Fibroblast of lung (primary cell): ENCODE measurements around the gene SSTR5. TPM values are rescaled to one million over a fixed set of nuclear protein-coding genes. Genes with fewer than 3 reads are reported as not detected.

Experiments used
- DNase-seq, 2 donors: peaks; one replicate each; pipeline versions ENCODE4 v3.0.0 to v3.0.0-alpha.2; 2010; ENCODE audit warnings: low read depth in 2 of 2
- H2AFZ ChIP-seq: 2 replicates; pipeline ENCODE4 v1.5.1; 2012; ENCODE audit warnings: low read length, control low read depth, inconsistent platforms
- H3K27ac ChIP-seq: 2 replicates; pipeline ENCODE4 v1.5.1; 2011; ENCODE audit warnings: low read length, control low read depth; ENCODE audit not compliant: insufficient read depth
- H3K27me3 ChIP-seq: 2 replicates; pipeline ENCODE4 v1.5.1; 2011; ENCODE audit warnings: mild to moderate bottlenecking, low read length; ENCODE audit not compliant: control insufficient read depth, insufficient read depth
- H3K36me3 ChIP-seq: 2 replicates; pipeline ENCODE4 v1.5.1; 2011; ENCODE audit warnings: low read length; ENCODE audit not compliant: control insufficient read depth, insufficient read depth
- H3K4me1 ChIP-seq: 2 replicates; pipeline ENCODE4 v1.5.1; 2011; ENCODE audit warnings: low read length; ENCODE audit not compliant: control insufficient read depth, insufficient read depth; ENCODE audit errors: extremely low read depth
- H3K4me2 ChIP-seq: 2 replicates; pipeline ENCODE4 v1.5.1; 2011; ENCODE audit warnings: low read length, control low read depth; ENCODE audit not compliant: insufficient read depth; ENCODE audit errors: extremely low read depth
- H3K4me3 ChIP-seq, 4 experiments: fragments of 200-600 bp in 1 of 4; sonication (generic) in 1 of 4; replicated peaks in 1 of 4; 2 replicates each; pipeline ENCODE4 v1.5.1; 2011 to 2016; ENCODE audit warnings: low read length in 4 of 4, low read depth in 3 of 4, mild to moderate bottlenecking in 3 of 4, control low read depth in 2 of 4, inconsistent platforms in 1 of 4, mixed read lengths in 1 of 4; ENCODE audit not compliant: insufficient read depth in 1 of 4; ENCODE audit errors: control extremely low read depth in 1 of 4
- H3K79me2 ChIP-seq: 2 replicates; pipeline ENCODE4 v1.5.1; 2012; ENCODE audit warnings: mild to moderate bottlenecking, low read length, inconsistent platforms; ENCODE audit not compliant: control insufficient read depth, insufficient read depth
- H3K9ac ChIP-seq: 2 replicates; pipeline ENCODE4 v1.5.1; 2011; ENCODE audit warnings: mild to moderate bottlenecking, low read length, control low read depth; ENCODE audit not compliant: insufficient read depth
- H3K9me3 ChIP-seq: 2 replicates; pipeline ENCODE4 v1.5.1; 2012; ENCODE audit warnings: low read depth, low read length; ENCODE audit not compliant: control insufficient read depth, insufficient read depth
- H4K20me1 ChIP-seq: 2 replicates; pipeline ENCODE4 v1.5.1; 2011; ENCODE audit warnings: low read length; ENCODE audit not compliant: control insufficient read depth, insufficient read depth; ENCODE audit errors: extremely low read depth
- EZH2 ChIP-seq: IDR thresholded peaks from 2 replicates; pipeline ENCODE4 v1.5.1; 2012; ENCODE audit warnings: low read length, control low read depth, mild to moderate bottlenecking; ENCODE audit errors: missing control alignments
- polyA plus RNA-seq, 2 donors: library from polyadenylated mRNA; depleted of rRNA in 1 of 2; stranded (reverse) in 1 of 2; unstranded in 1 of 2; fragments of >200 nt; gene quantifications; 2 replicates each; pipeline ENCODE4 v1.2.1, GENCODE V29; 2011 to 2012; ENCODE audit warnings: missing spikeins in 1 of 2
- total RNA-seq: library from RNA; depleted of rRNA; stranded (reverse); fragments of >200 nt; gene quantifications from 2 replicates; pipeline ENCODE4 v1.2.1, GENCODE V29; 2014
- TF ChIP-seq, protein P1 (sequence below), 2 donors: IDR thresholded peaks in 1 of 2; conservative IDR thresholded peaks in 1 of 2; 1 replicate in 1 of 2; 2 replicates in 1 of 2; pipeline ENCODE4 v1.5.1; 2011 to 2012; ENCODE audit warnings: low read length in 2 of 2, control low read depth in 1 of 2, inconsistent platforms in 1 of 2, low read depth in 1 of 2, mild to moderate bottlenecking in 1 of 2

The SSTR5 gene
- total and polyA plus RNA-seq, 2 donors (not counting 1 experiment from before 2014, with no cell fraction given): not detected

DNA sequence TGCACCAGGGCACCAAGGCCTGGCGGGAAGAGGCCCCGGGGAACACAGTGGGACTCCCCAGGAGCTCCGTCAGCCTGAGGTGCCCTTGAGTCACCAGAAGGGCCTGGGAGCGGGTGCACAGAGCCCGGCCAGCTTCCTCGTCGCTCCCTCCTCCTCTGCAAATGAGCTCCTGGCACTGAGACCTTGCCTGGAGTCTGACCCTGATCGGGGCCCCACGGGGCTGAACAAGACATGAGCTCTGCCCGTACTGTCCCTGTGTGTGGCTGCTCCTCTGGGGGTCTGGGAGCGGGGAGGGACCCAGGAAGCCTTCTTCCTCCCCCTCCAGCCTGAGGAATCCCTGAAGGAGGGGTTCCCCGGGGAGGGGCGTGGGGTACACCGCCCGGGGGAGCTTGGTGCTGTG lies 36.4 kb upstream of the SSTR5 start:
- Histone ChIP-seq H3K9ac (no peak overlapping the region), H3K4me2 (no peak overlapping the region), H3K36me3 (no peaks in the 10 kb centered on the region), H4K20me1 (no peaks in the 10 kb centered on the region), H3K27me3 (no peaks in the 10 kb centered on the region), H3K4me1 (no peaks in the 10 kb centered on the region), H3K79me2 (no peaks in the 10 kb centered on the region), H3K4me3 (no peak overlapping the region), H3K9me3 (no peaks in the 10 kb centered on the region), H3K27ac (no peak overlapping the region), H2AFZ (no peak overlapping the region)
- no peak for DNase-seq
- TF ChIP-seq, protein P1, sequence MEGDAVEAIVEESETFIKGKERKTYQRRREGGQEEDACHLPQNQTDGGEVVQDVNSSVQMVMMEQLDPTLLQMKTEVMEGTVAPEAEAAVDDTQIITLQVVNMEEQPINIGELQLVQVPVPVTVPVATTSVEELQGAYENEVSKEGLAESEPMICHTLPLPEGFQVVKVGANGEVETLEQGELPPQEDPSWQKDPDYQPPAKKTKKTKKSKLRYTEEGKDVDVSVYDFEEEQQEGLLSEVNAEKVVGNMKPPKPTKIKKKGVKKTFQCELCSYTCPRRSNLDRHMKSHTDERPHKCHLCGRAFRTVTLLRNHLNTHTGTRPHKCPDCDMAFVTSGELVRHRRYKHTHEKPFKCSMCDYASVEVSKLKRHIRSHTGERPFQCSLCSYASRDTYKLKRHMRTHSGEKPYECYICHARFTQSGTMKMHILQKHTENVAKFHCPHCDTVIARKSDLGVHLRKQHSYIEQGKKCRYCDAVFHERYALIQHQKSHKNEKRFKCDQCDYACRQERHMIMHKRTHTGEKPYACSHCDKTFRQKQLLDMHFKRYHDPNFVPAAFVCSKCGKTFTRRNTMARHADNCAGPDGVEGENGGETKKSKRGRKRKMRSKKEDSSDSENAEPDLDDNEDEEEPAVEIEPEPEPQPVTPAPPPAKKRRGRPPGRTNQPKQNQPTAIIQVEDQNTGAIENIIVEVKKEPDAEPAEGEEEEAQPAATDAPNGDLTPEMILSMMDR (conservative IDR thresholded peaks at IDR 0.05 in 1 of 2, IDR thresholded peaks at IDR 0.05 in 1 of 2; ENCODE audit: low read depth in 1 of 2, low read length in 2 of 2): no peak
- TF ChIP-seq EZH2: no peak

DNA sequence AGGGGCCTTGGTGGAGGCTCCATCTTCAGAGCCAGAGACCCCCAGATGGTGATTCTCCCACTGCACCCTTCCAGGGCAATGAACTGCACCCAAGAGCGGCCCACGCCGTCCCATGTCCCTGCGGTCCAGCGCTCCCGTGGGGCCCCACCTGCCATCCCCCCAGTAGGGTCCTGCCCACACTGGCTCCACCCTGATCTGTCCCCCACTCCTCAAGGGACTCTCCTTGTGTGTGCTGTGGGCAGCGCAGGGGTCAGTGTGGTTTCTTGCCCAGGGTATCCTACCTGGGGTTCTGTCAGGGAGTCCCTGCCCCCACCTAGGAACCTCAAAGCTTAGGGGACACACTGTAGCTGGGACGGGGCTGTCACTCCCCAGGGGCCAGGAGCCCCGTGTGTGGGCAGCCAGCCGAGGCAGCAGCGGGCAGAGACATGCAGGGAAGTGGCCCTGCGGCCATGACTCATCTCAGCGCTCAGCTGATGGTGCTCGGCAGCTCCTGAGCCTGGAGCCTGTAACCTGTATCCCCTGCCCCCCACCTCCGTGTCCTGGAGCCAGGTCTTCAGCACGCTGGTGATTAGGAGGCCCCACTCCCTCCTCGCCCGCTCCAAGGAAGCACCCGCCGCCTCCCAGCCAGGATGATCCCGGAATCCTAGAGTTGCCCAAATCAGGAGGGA lies 35.7 kb upstream of the SSTR5 start:
- Histone ChIP-seq H3K4me1 (no peaks in the 10 kb centered on the region), H3K4me3 (no peak overlapping the region), H3K9ac (no peak overlapping the region), H3K4me2 (no peak overlapping the region), H3K9me3 (no peaks in the 10 kb centered on the region), H4K20me1 (no peaks in the 10 kb centered on the region), H3K27me3 (no peaks in the 10 kb centered on the region), H3K79me2 (no peaks in the 10 kb centered on the region), H2AFZ (no peak overlapping the region), H3K27ac (no peak overlapping the region), H3K36me3 (no peaks in the 10 kb centered on the region)
- TF ChIP-seq EZH2: no peak
- TF ChIP-seq, protein P1 (conservative IDR thresholded peaks at IDR 0.05 in 1 of 2, IDR thresholded peaks at IDR 0.05 in 1 of 2; ENCODE audit: low read depth in 1 of 2, low read length in 2 of 2): no peak
- DNase-seq: peak in 1 of 2 donors; percentile 40

DNA sequence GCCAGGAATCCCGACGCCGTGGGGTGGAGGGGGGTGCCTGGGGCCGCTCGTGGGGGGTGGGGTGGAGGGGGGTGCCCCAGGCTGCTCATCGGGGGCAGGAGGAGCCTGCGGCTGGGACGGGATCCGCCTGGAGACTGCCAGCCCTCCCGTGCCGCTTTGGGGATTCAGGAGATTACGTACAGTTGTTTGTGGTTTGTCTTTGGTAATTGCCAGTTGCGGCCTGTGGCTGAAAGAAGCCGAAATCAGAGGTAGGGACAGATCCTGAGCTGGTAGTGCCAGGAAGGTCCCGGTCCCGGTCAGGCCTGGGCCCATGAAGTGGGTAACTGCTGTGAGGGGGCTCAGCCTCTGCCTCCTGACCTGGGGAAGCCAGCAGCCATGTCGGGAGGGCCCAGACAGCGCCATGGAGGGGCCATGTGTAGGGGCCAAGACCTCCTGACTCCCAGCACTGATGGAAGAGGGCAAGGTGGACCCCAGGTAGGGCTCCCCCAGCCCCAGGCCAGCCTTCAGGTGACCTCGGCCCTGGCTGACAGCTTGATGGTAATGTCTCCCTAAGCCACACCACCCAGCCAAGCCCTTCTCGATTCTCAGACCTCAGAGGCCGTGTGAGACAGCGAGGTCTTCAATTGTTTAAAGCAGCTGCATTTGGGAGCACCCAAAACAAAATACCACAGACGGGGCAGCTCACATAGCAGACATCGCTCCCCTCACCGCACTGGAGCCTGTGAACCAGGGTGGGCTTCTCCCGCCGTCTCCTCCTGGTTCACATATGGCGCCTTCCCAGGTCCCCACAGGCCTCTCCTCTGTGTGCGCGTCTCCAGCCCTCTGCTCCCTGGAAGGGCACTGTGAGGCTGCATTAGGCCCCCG lies 34.9 kb upstream of the SSTR5 start:
- Histone ChIP-seq H3K9me3 (no peaks in the 10 kb centered on the region), H3K27me3 (no peaks in the 10 kb centered on the region), H3K27ac (no peak overlapping the region), H3K36me3 (no peaks in the 10 kb centered on the region), H3K79me2 (no peaks in the 10 kb centered on the region), H3K9ac (no peak overlapping the region), H3K4me3 (no peak overlapping the region), H2AFZ (no peak overlapping the region), H3K4me1 (no peaks in the 10 kb centered on the region), H3K4me2 (no peak overlapping the region), H4K20me1 (no peaks in the 10 kb centered on the region)
- DNase-seq: no peak
- TF ChIP-seq, protein P1 (conservative IDR thresholded peaks at IDR 0.05 in 1 of 2, IDR thresholded peaks at IDR 0.05 in 1 of 2; ENCODE audit: low read depth in 1 of 2, low read length in 2 of 2): no peak
- no peak for TF ChIP-seq EZH2
